NCI-H2029 (cell line): ENCODE data around the gene CD99L2.

ENCODE experiments used
- DNase-seq: peaks from one replicate; lab custom pipeline; 2025; lab: John Stamatoyannopoulos, UW

The CD99L2 gene

DNA sequence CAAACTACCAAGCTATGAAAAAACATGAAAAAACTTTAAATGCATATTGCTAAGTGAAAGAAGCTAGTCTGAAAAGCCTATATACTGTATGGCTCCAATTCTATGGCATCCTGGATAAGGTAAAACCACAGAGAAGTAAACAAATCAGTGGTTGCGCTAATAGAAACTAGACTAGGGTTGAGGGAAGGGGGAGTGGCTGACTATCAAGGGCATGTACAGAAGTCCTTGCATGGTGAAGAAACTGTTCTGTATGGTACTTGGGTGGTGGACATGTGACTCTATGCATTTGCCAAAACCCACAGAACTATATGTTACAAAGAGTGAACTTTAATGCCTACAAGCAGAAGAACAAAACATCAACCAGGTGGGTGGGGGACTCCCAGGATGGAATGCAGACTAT, 108.4 kb downstream of the CD99L2 start:
- DNase-seq: no peak

DNA sequence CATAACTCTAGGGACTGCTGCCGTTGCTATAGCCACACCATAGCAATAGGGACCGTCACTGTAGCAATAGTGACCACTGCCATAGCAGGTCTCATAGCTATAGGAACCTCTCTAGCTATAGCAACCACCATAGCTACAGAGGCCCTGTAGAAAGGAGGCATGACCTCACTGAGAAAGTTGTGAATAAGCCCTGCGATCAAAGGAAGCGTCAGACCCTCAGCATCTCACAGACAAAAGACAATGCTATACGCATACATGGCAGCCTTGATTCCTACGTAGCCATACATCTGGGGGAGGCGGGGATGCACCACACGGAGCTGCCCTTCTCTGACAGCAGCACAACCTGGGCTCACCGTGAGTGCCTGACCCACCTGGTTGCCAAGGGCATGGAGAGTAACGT, 116.8 kb downstream of the CD99L2 start:
- no peak for DNase-seq

DNA sequence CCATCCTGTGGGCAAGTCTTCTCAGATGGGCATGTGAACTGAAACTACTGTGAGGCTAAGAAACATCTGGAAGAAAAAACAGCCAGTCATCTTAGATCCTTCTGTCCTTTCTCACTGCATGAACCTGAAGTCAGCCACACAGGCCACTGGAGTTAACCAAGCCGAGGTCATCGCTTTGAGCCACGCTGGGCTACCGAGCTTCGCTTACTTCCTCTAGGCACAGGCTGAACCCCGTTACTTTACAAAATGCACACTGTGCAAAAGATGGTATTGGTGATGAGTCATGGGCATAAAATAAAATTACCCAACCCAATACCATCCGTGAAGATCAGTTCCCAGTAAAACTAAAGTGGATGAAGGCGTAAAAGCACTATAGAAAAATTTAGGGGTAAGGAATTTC, 119.1 kb downstream of the CD99L2 start:
- no peak for DNase-seq

DNA sequence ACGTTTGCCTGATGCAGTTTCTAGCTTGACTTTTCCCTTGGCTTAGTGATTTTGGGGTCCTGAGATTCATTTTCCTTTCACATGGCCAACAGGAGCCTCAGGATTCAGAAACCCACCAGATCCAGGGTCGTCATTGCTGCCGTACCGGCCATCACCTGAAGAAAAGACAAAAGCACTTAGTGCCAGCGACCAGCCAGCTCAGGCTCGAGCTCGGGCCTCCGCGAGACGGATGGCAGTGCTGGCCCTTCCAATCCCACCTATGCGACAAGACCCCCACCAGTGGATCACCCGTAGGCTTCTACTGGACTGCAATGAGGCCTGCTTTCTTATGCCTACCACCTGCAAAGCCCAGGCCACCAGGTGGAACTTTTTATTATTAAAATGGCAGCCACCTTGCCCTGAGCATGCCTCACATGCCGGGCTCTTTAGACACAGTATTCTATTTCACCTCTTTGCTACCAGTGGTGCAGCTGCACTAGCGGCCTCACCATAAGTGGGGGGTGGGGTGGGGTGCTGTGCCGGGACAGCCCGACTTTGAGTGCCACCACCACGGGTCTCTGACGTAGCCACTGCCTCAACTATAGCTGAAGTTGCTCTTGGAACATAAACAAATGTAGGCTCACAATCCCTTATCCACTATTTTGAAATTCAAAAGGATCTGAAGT, 121.0 kb downstream of the CD99L2 start:
- DNase-seq: no peak

DNA sequence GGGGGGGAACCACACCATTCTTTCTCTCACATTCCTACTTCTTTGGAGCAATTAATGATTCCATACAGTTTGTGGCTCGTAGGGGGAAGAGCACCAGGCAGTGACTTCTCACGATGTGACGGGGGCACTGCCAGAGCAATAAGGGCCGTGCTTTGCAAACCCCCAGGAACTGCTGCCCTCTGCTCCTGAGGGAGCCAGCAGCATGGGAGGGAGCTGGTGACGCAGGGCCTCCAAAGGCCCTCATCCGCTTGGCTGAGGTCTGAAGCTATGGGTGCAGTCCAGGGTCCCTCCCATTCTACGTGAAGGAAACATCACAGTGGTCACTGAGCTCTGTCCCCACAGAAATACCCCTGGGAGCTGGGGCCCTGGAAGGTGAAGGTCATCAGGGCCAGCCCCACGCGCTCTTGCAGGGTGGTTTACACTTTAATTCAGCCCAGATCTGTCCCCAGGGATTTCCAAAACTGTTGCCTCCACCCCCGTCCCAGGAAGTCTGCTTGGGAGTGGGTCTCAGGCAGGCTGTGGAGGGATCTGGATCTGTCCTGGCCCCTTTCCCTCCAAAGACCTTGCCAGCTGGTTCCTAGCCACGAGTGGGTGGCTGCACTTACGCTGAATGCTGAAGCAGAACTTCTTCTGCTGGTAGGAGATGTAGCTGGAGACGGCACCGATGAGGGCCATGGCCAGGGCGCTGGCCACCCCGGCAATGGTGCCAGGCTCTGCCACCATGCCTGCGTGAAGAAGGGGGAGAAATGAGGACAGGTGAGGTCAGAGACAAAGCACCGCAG, 122.7 kb downstream of the CD99L2 start:
- no peak for DNase-seq

DNA sequence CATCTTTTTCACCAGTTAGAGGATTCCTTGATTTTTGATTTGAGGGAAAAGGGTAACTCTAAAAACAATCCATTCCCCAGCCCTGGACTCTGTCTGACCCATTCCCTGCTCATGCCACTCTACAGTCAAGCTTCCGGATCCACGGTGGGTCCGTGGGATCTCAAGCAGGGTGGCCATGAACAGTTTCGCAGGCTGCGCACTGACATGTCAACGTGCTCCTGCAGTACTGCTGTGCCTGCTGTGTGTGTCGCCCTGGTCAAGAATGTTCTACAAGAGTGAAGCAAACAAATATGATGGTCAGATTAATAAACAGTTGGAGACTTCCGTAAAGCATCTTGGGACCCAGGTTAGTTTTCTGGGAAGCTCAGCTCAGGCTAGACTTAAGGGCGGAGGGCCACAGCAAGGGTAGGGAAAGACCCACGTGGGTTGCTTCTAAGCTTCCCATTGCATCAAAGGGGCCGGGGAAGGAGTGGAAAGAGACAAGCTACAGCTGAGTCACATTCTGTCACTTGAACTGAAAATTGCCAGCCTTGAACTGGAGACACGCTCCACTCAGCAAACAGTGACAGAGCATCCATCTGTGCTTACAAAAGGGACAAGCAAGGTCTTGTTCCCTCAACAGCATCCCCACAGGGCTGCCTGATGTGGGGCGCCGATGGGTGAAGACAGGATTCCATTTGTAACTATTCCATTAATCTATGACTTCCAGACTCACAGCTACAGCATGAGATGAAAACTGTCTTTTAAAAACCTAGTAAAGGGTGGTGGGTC, 123.5 kb downstream of the CD99L2 start:
- DNase-seq: no peak

DNA sequence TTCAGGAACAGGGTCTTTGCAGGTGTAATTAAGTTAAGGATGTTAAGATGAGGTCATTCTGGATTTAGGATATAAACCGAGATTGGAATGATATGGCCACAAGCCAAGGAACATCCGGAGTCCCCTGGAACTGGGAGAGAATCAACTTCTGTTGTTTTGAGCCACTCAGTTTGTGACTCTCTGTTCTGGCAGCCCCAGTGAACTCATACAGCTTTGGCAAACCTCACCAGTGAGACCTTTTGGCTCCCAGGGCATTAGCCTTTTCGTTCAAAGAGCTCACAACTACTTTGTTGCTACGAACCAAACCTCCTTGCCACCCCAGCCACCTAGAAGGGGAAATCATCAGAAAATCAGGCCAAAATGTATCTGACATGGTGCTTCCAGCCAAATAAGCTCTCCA, 124.8 kb downstream of the CD99L2 start:
- DNase-seq: no peak

DNA sequence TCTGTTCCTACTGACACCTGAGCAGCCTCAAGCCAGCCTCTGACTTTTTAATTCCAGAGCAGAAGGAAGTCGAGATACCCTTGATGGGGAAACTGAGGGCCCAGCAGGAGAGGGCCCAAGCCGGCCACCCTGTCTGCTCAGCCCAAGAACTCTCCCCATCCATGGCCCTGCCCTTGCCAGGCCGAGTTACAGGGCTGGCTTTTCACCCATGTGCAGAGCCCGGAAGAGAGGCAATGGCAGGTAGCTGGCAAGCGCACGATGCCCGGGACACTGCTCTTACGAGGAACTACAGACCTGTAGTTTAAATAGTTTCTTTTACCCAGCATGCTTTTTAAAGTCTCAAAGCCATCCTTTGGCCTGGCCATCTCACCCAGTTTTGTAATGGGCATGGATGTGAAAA, 125.4 kb downstream of the CD99L2 start:
- no peak for DNase-seq

DNA sequence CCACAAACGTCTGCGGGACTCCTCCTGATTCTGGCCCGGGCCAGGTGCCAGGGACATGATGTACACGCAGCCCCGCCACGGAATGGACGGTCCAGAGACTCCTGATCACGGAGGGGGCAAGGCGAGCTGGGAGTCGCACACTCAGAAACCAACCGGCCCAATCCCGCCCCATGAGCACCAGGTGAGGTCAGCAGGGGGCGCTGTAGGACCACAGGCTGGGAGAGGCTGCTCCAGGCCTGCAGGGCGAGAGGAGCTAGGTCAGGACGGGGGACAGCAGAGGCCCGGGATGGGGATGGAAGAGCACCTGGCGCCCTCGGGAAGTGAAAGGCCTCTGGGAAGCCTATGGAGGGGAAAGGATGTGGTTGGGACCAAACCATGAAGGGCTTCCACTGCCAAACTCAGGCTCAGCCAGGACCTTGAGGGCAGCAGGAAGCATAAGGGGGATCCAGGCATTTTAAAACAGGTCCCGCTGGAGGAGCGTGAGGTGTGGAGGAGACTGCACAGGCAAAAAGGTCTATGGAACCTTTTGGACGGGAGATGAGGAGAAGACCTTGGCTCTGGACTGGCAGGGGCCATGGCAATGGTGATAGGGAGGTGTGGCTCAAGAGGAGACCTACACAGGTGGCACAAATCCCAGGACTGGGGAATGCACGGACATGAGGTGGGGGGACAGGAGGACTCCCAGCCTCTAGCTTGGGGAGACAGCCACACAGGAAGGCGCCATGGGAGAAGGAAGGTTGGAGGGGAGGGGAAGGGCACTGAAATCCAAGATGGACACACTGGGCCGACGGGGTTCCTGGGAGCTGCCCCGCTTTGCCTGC, 126.1 kb downstream of the CD99L2 start:
- DNase-seq: peak; percentile 37

DNA sequence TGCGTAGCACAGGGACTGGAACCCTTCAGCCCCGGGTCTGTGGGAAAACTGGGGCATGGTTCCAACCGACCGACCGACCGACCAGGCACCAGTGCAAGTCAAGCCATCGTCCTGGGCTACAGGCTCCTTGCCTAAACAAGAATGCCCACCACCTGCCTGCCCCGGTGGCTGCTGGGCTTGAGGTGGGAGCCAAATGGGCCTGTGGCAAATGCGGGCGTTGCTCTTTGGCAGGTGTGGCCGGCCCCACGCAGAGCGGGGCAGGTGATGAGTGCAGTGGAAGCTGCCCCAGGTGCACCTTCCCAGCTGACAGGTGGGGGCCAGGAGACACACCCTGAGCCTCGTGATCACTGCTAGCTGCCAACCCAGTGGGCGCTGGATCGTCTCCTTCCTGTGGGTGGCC, 127.4 kb downstream of the CD99L2 start:
- DNase-seq: no peak

DNA sequence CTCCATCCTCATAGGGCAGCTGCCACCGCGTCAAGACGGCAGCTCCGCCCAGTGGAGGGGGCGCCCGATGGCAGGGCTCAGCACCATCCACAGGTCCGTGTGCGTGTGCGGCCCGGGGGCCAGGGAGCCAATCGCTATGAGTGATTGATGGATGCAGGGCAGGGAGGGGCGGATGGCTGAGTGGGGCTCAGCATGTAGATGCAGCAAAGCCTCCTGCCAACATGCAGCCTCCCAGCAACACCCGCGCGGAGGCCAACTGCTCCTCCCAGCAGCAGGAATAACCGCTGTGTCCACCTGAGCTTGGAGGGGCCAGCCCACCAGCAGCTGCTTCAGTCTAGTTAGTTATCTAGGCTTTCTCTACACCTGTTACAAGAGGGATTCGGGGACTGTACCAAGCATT, 127.8 kb downstream of the CD99L2 start:
- DNase-seq: no peak

DNA sequence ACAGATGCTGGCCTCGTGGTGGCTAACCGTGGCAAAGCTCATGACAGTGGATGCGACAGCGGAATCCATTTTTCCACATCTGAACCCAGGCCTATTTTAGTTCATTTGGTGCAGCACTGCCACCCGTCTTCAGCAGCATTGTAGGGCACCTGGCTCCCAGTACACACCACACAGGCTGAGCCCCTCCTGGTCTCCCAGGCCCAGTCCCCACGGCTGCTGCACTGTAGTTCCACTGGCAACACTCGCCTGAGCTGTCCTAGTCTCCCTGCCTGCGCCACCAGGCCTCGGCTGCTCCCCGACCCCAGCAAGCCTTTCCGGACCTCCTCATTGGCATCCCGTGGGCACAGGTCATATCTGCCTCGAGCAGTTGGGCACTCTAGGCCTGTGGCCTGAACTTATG, 129.1 kb downstream of the CD99L2 start:
- DNase-seq: no peak

DNA sequence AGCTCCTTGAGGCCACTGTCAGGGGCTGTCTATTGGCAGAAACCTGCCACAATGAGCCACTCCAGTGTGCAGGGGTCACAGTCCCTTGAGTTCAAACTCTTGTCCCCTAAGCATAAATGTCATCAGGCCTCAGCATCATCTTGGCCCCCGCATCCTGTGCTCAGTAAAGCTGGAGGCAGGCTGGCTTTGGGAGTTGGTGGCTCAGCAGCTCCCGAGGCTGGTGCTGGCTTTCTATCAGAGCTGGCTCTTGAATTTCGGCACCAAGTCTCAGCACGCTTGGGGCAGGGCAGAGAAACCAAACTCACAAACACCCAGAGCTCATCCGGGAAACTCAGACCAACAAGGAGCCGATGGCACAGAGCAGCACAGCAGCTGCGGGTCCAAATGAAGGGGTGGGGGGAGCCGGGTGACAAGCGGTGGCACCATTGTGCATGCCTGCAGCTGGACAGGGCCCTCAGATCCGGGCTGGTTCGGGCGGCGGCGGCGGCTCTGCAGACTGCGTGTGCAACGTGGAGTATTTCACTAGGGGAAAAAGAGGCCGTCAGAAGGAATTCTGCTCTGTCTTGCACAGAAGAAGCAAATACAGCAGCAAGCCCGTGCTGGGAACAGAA, 129.8 kb downstream of the CD99L2 start:
- no peak for DNase-seq

DNA sequence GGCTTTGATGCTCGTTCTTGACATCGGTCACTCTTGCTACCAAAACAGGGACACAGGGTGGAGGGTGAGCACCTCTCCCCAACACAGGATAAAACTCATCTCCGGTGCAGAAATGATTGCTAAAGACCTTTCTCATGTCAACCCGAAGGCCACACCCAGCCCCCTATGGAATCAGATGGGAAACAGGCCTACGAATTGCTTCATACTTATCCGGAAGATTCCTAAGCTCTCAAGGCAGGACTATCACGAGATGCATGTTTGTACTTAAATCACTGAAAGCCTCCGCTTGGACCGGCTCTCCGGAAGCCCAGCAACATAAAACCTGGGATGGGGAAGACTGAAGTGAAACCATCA, 130.4 kb downstream of the CD99L2 start:
- no peak for DNase-seq

DNA sequence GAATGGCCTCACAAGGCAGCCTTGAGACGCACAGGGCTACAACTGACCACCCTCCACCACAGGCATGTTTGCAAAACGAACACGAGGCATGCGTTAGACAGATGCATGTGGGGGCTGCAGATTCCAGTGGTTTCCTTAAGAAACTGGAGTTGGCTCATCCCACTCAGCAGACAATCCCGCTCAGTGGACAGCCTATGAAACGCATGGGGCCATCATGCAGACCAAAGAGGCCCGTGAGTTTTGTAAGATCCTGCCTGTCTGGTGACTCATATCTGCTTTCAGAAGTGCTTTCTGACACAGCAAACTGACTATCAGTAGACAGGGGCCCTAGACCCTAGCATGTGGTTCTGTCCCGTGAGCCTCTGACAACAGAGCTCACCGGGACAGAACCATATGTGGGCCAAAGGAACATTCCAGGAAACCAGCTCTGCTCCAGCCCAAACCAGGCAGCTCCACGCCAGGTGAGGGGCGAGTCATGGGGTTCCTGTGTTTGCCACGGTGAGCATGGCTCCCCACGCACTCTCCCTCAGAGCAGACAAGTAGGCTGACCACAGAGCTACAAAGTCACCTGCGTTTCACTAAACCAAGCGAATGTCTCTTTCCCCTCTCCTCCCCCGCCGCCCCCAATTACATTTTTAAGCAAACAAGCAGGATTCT, 130.9 kb downstream of the CD99L2 start:
- no peak for DNase-seq

DNA sequence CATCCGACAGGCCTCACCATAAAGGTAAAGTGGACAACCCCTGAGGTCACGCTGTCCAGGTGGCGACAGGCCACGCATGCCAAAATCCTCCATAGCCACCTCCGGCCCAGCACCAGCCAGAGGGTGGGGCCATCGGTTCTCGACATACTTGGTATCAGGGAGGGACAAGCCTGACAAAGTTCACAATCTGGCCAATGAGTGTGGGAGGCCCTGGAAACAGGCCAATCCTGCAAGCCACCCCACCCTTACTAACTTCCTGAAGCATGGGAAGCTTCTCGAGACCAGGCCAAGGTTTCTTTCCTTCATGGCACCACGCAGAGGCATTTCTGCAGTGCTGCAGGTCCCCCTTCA, 131.4 kb downstream of the CD99L2 start:
- no peak for DNase-seq

DNA sequence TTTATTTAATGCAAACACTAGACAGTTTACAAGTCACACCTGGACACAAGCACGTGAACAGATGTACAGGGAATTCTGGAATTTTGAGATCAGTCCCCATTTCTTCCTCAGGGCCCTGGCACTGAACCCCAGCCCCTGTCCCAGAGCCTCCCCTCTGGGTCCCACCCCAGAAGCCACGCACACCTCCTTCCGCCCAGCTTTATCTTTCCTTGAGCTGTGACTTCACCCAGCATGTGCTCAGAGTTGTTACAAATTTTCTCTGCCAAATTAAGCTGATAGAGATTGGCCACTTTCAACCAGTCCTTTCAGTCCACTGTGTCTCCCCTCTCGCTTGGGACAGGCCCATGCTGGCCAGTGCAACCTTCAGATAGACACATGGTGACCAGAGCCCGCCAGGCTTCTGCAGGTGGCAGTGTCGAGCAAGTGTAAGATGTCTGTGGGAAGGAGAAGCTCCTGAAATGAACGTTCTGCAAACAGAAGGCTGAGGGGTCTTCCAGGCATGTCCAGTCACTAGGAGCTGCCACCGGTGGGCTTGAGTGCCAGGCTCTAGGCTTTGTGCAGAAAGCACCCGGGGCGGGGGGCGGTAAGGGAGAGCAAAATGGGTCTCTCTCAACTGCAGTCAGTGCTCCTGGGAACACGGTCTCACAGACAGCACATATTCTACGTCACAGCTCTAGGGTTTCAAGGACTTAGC, 132.0 kb downstream of the CD99L2 start:
- DNase-seq: no peak

DNA sequence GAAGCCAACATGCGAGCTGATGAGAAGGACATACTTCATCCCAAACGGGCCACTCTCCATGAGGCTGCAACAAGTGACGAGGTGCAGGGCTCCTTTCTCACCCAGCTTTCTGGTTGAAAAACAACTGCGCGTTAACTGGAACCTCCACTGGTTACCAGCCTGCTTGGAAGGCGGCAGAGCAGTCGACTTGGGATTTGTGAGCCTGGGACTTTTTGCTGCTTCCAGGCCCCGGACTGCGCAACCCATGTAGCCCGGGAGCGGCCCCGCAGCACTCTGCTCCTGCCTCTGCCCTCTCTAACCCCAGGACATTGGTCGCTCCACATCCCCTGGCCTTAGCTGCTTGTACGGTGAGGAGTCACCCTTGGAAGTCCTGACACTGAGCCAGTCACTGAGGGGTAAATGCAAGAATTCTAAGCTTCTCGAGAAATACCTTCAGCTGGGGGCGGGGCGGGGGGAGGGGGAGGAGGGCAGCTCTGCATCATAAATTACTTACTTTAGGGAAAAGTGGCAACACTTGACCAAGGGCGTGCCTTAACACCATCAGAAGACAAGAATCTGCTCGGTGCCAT, 132.6 kb downstream of the CD99L2 start:
- no peak for DNase-seq

DNA sequence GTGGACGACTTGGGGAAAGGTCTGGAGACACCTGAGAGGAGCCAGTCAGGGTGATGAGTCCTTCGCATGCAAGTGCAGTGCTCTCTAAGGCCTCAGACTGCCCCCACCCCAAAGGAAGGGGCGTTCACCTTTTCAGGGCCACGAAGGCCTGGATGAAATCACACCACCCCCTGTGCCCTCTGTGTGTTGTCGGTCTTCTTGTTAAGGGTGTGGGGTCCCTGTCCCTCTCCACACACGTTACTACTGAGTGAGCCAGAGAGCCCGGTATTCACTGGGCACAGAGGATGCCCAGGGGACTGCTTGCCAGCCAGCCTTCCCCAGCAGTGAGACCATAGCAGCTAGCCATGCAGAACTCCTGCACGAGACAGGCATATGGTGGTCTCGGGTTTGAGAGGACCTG, 133.2 kb downstream of the CD99L2 start:
- DNase-seq: no peak

DNA sequence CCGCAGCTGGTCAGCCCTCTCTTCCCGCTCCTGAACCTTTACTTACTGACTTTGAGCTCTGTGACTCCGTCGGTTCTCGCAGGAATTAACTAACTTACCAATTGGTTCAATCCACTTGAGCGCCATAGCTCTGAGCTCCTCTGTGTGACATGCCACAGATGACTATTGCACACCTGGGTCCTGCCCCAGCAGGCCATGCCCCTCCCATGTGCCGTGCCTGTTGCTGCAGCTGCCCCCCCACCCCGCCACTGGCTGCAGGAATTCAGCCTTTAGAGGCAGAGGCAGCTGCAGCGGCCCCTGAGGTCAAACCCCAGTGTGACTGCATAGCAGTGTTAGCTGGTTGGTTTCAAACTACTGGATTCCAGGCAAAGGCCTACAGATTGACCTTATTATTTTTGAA, 134.7 kb downstream of the CD99L2 start:
- DNase-seq: no peak
